H1 (cell line): ENCODE measurements around the gene DDX19B.

Source experiments
- CHD2 ChIP-seq: IDR thresholded peaks from 2 replicates; pipeline ENCODE4 v1.6.1; 2012; ENCODE audit warnings: low read length, improper control_type of control experiment
- EP300 ChIP-seq, 2 experiments: IDR thresholded peaks; 1 replicate in 1 of 2; 2 replicates in 1 of 2; pipeline ENCODE4 v1.6.1; 2011 to 2012; ENCODE audit warnings: low read depth in 2 of 2, low read length in 2 of 2, mild to moderate bottlenecking in 2 of 2, borderline replicate concordance in 1 of 2, inconsistent platforms in 1 of 2, moderate library complexity in 1 of 2
- EZH2 ChIP-seq: fragments of 200-600 bp; sonication (generic); IDR thresholded peaks from 2 replicates; pipeline ENCODE4 v1.7.1; 2012; ENCODE audit warnings: low read depth, mild to moderate bottlenecking, moderate library complexity, low read length, inconsistent platforms; ENCODE audit not compliant: severe bottlenecking
- GABPA ChIP-seq: IDR thresholded peaks from 2 replicates; pipeline ENCODE4 v1.6.1; 2011; ENCODE audit warnings: mild to moderate bottlenecking, low read length, moderate library complexity, borderline replicate concordance; ENCODE audit not compliant: insufficient read depth
- JUND ChIP-seq: IDR thresholded peaks from 2 replicates; pipeline ENCODE4 v1.6.1; 2011; ENCODE audit warnings: mild to moderate bottlenecking, improper control_type of control experiment, low read length
- NRF1 ChIP-seq: IDR thresholded peaks from 2 replicates; pipeline ENCODE4 v1.6.1; 2011; ENCODE audit warnings: mild to moderate bottlenecking, low read depth, low read length, improper control_type of control experiment
- SP1 ChIP-seq: IDR thresholded peaks from 2 replicates; pipeline ENCODE4 v1.6.1; 2011; ENCODE audit warnings: low read depth, low read length
- USF2 ChIP-seq: IDR thresholded peaks from 2 replicates; pipeline ENCODE4 v1.6.1; 2011; ENCODE audit warnings: low read length, improper control_type of control experiment
- YY1 ChIP-seq: IDR thresholded peaks from 2 replicates; pipeline ENCODE4 v1.6.1; 2011; ENCODE audit warnings: low read depth, mild to moderate bottlenecking, low read length
- ZNF274 ChIP-seq: IDR thresholded peaks from 2 replicates; pipeline ENCODE4 v1.7.0; 2012; ENCODE audit warnings: low read length, borderline replicate concordance; ENCODE audit errors: extremely low read depth
- TF ChIP-seq, protein P1 (sequence below), 3 experiments: IDR thresholded peaks; 1 replicate in 2 of 3; 2 replicates in 1 of 3; pipeline versions ENCODE4 v1.5.1 to v1.6.1; 2011; ENCODE audit warnings: low read length in 3 of 3, mild to moderate bottlenecking in 3 of 3, inconsistent platforms in 2 of 3, low read depth in 1 of 3, moderate library complexity in 1 of 3; ENCODE audit not compliant: insufficient read depth in 1 of 3; ENCODE audit errors: control extremely low read depth in 1 of 3

- TF ChIP-seq, protein P1, sequence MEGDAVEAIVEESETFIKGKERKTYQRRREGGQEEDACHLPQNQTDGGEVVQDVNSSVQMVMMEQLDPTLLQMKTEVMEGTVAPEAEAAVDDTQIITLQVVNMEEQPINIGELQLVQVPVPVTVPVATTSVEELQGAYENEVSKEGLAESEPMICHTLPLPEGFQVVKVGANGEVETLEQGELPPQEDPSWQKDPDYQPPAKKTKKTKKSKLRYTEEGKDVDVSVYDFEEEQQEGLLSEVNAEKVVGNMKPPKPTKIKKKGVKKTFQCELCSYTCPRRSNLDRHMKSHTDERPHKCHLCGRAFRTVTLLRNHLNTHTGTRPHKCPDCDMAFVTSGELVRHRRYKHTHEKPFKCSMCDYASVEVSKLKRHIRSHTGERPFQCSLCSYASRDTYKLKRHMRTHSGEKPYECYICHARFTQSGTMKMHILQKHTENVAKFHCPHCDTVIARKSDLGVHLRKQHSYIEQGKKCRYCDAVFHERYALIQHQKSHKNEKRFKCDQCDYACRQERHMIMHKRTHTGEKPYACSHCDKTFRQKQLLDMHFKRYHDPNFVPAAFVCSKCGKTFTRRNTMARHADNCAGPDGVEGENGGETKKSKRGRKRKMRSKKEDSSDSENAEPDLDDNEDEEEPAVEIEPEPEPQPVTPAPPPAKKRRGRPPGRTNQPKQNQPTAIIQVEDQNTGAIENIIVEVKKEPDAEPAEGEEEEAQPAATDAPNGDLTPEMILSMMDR (IDR thresholded peaks at IDR 0.05; ENCODE audit: control extremely low read depth in 1 of 3, insufficient read depth in 1 of 3, low read depth in 1 of 3, low read length in 3 of 3), result no peak
- TF ChIP-seq JUND (no peak), SP1 (no peak), CHD2 (no peak), ZNF274 (no peak), EP300 (IDR thresholded peaks at IDR 0.05; ENCODE audit: borderline replicate concordance in 1 of 2, low read depth in 2 of 2, low read length in 2 of 2) (no peak), NRF1 (no peak), EZH2 (no peak), GABPA (no peak), YY1 (no peak), USF2 (no peak)
Observed at GRCh38 chr16:70378869-70379493, 80.0 kb downstream of the DDX19B start.
